ENCODE results near the gene ZNF679. TPM values are rescaled to one million over a fixed set of nuclear protein-coding genes. Genes with fewer than 3 reads are reported as not detected.
"Not testable (repeated sequence)": the region's sequence is repeated elsewhere in the genome, so short reads cannot be mapped to it uniquely, and the experiment has no call there.

The ZNF679 gene
- total RNA-seq, 1 experiment from 2014 or later: not detected

- peaks cover 5% of the 10 kb centered on the region; the same call in 1 of the 2 replicates for H3K9me3 ChIP-seq
- no peak for TF ChIP-seq CTCF (IDR thresholded peaks at IDR 0.05; ENCODE audit: insufficient read depth in 1 of 2, low read depth in 1 of 2, low read length in 1 of 2, severe bottlenecking in 1 of 2, unreplicated experiment in 1 of 2)
- DNase-seq: no peak
- peaks cover 6% of the 10 kb centered on the region for H3K36me3 Mint-ChIP-seq (ENCODE audit: insufficient read depth, unreplicated experiment)
- no peaks in the 10 kb centered on the region for H3K36me3 ChIP-seq (ENCODE audit: control insufficient read depth, insufficient read depth, low read length)
- H3K27me3 ChIP-seq (replicated peaks; ENCODE audit: control insufficient read depth, insufficient read depth, low read length): no peaks in the 10 kb centered on the region
- POLR2A ChIA-PET: no interaction called here
- H3K4me1 ChIP-seq: no peaks in the 10 kb centered on the region
- BruUV-seq (replicated peaks): no TSS peak
- no peaks in the 10 kb centered on the region for H3K27me3 Mint-ChIP-seq (ENCODE audit: insufficient read depth, unreplicated experiment)
- H3K9me3 Mint-ChIP-seq (ENCODE audit: unreplicated experiment): no peaks in the 10 kb centered on the region
- H3K4me3 ChIP-seq (ENCODE audit: low read depth, low read length): no peak overlapping the region
- intact Hi-C loops (cut with micrococcal nuclease; ENCODE audit: unreplicated experiment): no loop called here
- no peaks in the 10 kb centered on the region for H3K4me1 Mint-ChIP-seq (ENCODE audit: low read depth, unreplicated experiment)
- no peak overlapping the region for H3K27ac Mint-ChIP-seq (ENCODE audit: unreplicated experiment)
- H3K4me3 Mint-ChIP-seq (ENCODE audit: unreplicated experiment): no peak overlapping the region
- CTCF ChIA-PET: no interaction called here
Observed at GRCh38 chr7:64312826-64313225, 84.6 kb downstream of the ZNF679 start.

- Mint-ChIP-seq H3K4me3 (ENCODE audit: unreplicated experiment) (peak within 1 kb of the TSS; percentile 74), H3K36me3 (ENCODE audit: insufficient read depth, unreplicated experiment) (peaks cover 6% of the 10 kb centered on the region), H3K27ac (ENCODE audit: unreplicated experiment) (peak within 1 kb of the TSS; percentile 84), H3K9me3 (ENCODE audit: unreplicated experiment) (no peaks in the 10 kb centered on the region), H3K4me1 (ENCODE audit: low read depth, unreplicated experiment) (no peaks in the 10 kb centered on the region), H3K27me3 (ENCODE audit: insufficient read depth, unreplicated experiment) (no peaks in the 10 kb centered on the region)
- BruUV-seq (replicated peaks): TSS peak; percentile 51
- peak within 1 kb of the TSS; percentile 45 for H3K4me3 ChIP-seq (ENCODE audit: low read depth, low read length)
- intact Hi-C loops (cut with micrococcal nuclease; ENCODE audit: unreplicated experiment): no loop called here
- peaks cover 11% of the 10 kb centered on the region; the same call in 1 of the 2 replicates for H3K9me3 ChIP-seq
- no peak for TF ChIP-seq CTCF (IDR thresholded peaks at IDR 0.05; ENCODE audit: insufficient read depth in 1 of 2, low read depth in 1 of 2, low read length in 1 of 2, severe bottlenecking in 1 of 2, unreplicated experiment in 1 of 2)
- ChIA-PET POLR2A (interaction anchor here (0.7 kb wide), 1 partner anchor 339 kb away, joined by 4 read pairs; no protein-coding TSS in a partner anchor), CTCF (interaction anchor here (0.6 kb wide), 1 partner anchor 232 kb away, joined by 6 read pairs; no protein-coding TSS in a partner anchor)
- no peaks in the 10 kb centered on the region for H3K27me3 ChIP-seq (replicated peaks; ENCODE audit: control insufficient read depth, insufficient read depth, low read length)
- peak; percentile 70 to 81 for DNase-seq
- H3K36me3 ChIP-seq (ENCODE audit: control insufficient read depth, insufficient read depth, low read length): no peaks in the 10 kb centered on the region
- no peaks in the 10 kb centered on the region for H3K4me1 ChIP-seq
Observed at GRCh38 chr7:64313740-64314491, 85.6 kb downstream of the ZNF679 start, which contains the start of gene ZNF736. Gene ZNF736, plus strand, starts transcription at chr7:64313961. Its CDS starts 190 bp downstream, at chr7:64314151.

GRCh38 chr7:64314566-64314965 lies 86.3 kb downstream of the ZNF679 start:
- CTCF ChIA-PET: no interaction called here
- peak overlapping the region; percentile 45 for H3K4me3 ChIP-seq (ENCODE audit: low read depth, low read length)
- peaks cover 11% of the 10 kb centered on the region for H3K9me3 ChIP-seq
- no peak for TF ChIP-seq CTCF (IDR thresholded peaks at IDR 0.05; ENCODE audit: insufficient read depth in 1 of 2, low read depth in 1 of 2, low read length in 1 of 2, severe bottlenecking in 1 of 2, unreplicated experiment in 1 of 2)
- H3K27me3 ChIP-seq (replicated peaks; ENCODE audit: control insufficient read depth, insufficient read depth, low read length): no peaks in the 10 kb centered on the region
- no peak for DNase-seq
- H3K4me3 Mint-ChIP-seq (ENCODE audit: unreplicated experiment): peak overlapping the region; percentile 74
- no peaks in the 10 kb centered on the region for H3K4me1 Mint-ChIP-seq (ENCODE audit: low read depth, unreplicated experiment)
- POLR2A ChIA-PET: interaction anchor here (0.7 kb wide), 1 partner anchor 338 kb away, joined by 4 read pairs; no protein-coding TSS in a partner anchor
- no peaks in the 10 kb centered on the region for H3K36me3 ChIP-seq (ENCODE audit: control insufficient read depth, insufficient read depth, low read length)
- H3K27me3 Mint-ChIP-seq (ENCODE audit: insufficient read depth, unreplicated experiment): no peaks in the 10 kb centered on the region
- H3K36me3 Mint-ChIP-seq (ENCODE audit: insufficient read depth, unreplicated experiment): peaks cover 6% of the 10 kb centered on the region
- H3K27ac Mint-ChIP-seq (ENCODE audit: unreplicated experiment): peak overlapping the region; percentile 84
- no peaks in the 10 kb centered on the region for H3K9me3 Mint-ChIP-seq (ENCODE audit: unreplicated experiment)
- intact Hi-C loops (cut with micrococcal nuclease; ENCODE audit: unreplicated experiment): no loop called here
- no TSS peak for BruUV-seq (replicated peaks)
- no peaks in the 10 kb centered on the region for H3K4me1 ChIP-seq

- H3K9me3 ChIP-seq: peaks cover 11% of the 10 kb centered on the region
- H3K9me3 Mint-ChIP-seq (ENCODE audit: unreplicated experiment); H3K36me3 Mint-ChIP-seq (ENCODE audit: insufficient read depth, unreplicated experiment); BruUV-seq (replicated peaks); CTCF ChIA-PET; POLR2A ChIA-PET; H3K27me3 ChIP-seq (replicated peaks; ENCODE audit: control insufficient read depth, insufficient read depth, low read length); intact Hi-C loops (cut with micrococcal nuclease; ENCODE audit: unreplicated experiment); DNase-seq; H3K27me3 Mint-ChIP-seq (ENCODE audit: insufficient read depth, unreplicated experiment); H3K4me3 ChIP-seq (ENCODE audit: low read depth, low read length); H3K27ac Mint-ChIP-seq (ENCODE audit: unreplicated experiment); H3K4me1 ChIP-seq; H3K36me3 ChIP-seq (ENCODE audit: control insufficient read depth, insufficient read depth, low read length); H3K4me1 Mint-ChIP-seq (ENCODE audit: low read depth, unreplicated experiment); H3K4me3 Mint-ChIP-seq (ENCODE audit: unreplicated experiment): not testable (repeated sequence)
Observed at GRCh38 chr7:64316031-64316742, 87.9 kb downstream of the ZNF679 start.

Measured in Caco-2 (cell line).